Measurements from ENCODE around the gene MIS12.
A peak's percentile ranks its signal among the peaks of the same experiment; 100 is the strongest.

MIS12 gene

GRCh38 chr17:5500589-5501391 lies 14.4 kb downstream of the MIS12 start:
- peak; percentile 76 to 85 for DNase-seq

GRCh38 chr17:5501685-5502084 lies 15.3 kb downstream of the MIS12 start:
- no peak for DNase-seq

- no peak for DNase-seq
Measured at GRCh38 chr17:5502552-5502951, 16.2 kb downstream of the MIS12 start.

GRCh38 chr17:5506307-5506706 lies 19.9 kb downstream of the MIS12 start:
- DNase-seq, result no peak

GRCh38 chr17:5508810-5509209 lies 22.4 kb downstream of the MIS12 start:
- DNase-seq, result no peak

GRCh38 chr17:5509482-5509881 lies 23.1 kb downstream of the MIS12 start:
- no peak for DNase-seq

- no peak for DNase-seq
Measured at GRCh38 chr17:5510771-5511170, 24.4 kb downstream of the MIS12 start.

- DNase-seq, result no peak
Measured at GRCh38 chr17:5511401-5512225, 25.2 kb downstream of the MIS12 start.

GRCh38 chr17:5513628-5514027 lies 27.3 kb downstream of the MIS12 start:
- DNase-seq, result no peak

- no peak for DNase-seq
Measured at GRCh38 chr17:5514976-5515375, 28.6 kb downstream of the MIS12 start.

- no peak for DNase-seq
Measured at GRCh38 chr17:5516060-5516792, 29.9 kb downstream of the MIS12 start.

- no peak for DNase-seq
Measured at GRCh38 chr17:5522476-5522875, 36.1 kb downstream of the MIS12 start.

- DNase-seq, result no peak
Measured at GRCh38 chr17:5523249-5523648, 36.9 kb downstream of the MIS12 start.

GRCh38 chr17:5526821-5527598 lies 40.6 kb downstream of the MIS12 start:
- DNase-seq, result peak; percentile 52 to 71

- DNase-seq, result no peak
Measured at GRCh38 chr17:5527601-5528250, 41.4 kb downstream of the MIS12 start.

- no peak for DNase-seq
Measured at GRCh38 chr17:5530265-5531084, 44.1 kb downstream of the MIS12 start.

GRCh38 chr17:5531085-5531418 lies 44.7 kb downstream of the MIS12 start:
- no peak for DNase-seq

GRCh38 chr17:5532581-5532980 lies 46.2 kb downstream of the MIS12 start:
- DNase-seq, result no peak

GRCh38 chr17:5533486-5534315 lies 47.3 kb downstream of the MIS12 start:
- DNase-seq, result no peak

- DNase-seq, result no peak
Measured at GRCh38 chr17:5535436-5535835, 49.1 kb downstream of the MIS12 start.

Measured in hippocampal formation (tissue), 2 donors.